Non-pigmented ciliary epithelial cell (primary cell): ENCODE measurements around the gene TIMM17A.

ENCODE experiments used
- DNase-seq: peaks from one replicate; pipeline ENCODE4 v3.0.0-alpha.2; 2010; ENCODE audit warnings: low read depth

TIMM17A gene

GRCh38 chr1:201984446-201984845 is 29.1 kb downstream of the TIMM17A start:
- no peak for DNase-seq

DNA sequence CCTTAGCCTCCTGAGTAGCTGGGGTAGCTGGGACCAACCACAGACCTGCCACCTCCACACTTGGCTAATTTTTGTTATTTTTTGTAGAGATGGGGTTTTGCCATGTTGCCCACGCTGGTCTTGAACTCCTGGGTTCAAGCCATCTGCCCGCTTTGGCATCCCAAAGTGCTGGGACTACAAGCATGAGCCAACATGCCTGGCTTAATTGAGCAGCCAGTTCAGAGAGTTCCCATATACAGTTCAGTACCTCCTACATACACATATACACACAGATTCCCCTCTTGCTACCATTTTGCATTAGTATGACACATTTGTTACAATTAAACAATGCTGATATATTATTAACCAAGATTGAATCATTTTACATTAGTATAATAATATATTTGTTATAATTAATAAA is 30.1 kb downstream of the TIMM17A start:
- no peak for DNase-seq

- DNase-seq: no peak
These were observed 33.3 kb downstream of the TIMM17A start for GRCh38 chr1:201988601-201989000.

- no peak for DNase-seq
These were observed 34.2 kb downstream of the TIMM17A start for GRCh38 chr1:201989354-201990128.

DNA sequence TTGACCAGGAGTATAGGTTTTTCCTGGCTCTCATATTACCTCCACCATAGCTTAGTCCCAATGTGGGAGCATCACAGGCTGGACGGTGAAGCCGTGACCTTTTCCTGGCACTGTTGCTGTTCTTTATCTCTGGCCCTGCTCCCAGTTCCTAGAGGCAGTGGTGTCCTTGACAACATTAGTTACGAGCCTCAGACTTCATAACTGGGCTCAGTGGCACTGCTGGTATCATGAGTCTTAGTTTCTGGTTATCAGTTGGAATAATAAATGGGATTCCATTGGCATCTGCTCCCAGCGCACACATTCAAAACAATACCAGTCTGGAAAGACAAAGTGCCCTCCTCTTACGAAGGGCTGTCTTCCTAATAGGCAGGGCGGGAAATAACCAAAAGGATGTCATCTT is 35.1 kb downstream of the TIMM17A start:
- no peak for DNase-seq

DNA sequence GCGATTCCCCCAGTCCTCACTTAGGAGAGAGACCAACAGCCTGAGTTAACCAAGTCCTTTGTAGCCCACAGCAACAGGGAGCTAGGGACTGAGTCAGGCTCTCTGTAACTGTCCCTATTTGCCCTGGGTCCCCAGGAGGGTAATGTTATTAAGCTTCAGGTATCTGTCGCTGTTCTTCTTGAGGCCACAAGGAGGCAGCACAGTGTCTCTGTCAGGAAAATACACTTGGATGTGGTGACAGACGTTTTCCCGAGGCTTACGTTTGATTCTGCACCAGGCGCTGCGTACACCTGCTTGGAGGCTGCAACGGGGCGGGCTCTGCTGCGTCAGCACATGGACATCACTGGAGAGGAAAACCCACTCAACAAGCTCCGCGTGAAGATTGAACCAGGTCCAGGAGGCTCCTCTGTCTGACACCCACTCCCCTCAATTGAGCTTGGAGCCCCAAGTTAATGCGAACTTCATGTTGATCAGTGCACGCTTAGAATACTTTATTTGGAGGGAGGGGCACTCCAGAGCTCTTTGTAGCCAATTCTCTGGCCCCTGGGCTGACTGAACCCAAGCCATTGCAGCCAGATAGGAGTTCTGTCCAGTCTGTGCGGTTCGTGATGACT is 44.4 kb downstream of the TIMM17A start:
- no peak for DNase-seq

DNA sequence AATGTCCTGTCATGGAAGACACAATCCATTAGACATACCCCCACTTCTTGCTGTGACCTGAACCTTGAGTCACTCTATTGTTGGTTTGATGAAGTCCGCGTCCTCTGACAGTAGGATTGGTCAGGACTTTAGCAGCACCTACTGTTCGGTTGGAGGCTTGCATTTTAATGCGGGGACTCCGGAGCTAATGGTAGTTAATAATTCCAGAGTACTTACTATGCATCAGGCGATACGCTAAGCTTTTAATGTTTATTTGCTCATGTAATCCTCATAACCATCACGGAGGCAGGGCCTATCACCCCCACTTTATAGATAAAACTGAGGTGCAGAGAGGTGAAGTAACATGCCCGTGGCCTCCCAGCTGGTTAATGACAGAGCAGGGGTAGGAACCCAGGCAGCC is 47.2 kb downstream of the TIMM17A start:
- no peak for DNase-seq

DNA sequence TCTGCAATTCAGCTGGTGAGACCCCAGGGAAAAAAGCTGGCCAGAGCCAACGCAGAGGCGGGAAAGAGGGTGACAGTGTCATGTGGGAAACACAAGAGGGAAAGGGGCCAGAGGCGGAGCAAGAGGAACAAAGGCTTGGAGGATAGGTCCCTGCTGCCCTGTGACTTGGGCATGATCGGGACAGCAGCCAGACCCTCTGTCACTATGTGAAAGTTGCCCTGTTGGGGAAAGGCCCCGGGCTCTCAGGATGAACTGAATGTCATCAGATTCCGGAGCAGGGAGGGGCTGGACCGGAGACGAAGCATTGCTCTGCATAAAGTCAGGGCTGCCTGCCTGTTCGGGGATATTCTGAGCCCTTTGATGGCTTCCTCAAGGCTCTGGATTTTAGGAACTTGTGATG is 49.4 kb downstream of the TIMM17A start:
- DNase-seq: no peak

- DNase-seq: no peak
These were observed 50.7 kb downstream of the TIMM17A start for GRCh38 chr1:202005958-202006357.

DNA sequence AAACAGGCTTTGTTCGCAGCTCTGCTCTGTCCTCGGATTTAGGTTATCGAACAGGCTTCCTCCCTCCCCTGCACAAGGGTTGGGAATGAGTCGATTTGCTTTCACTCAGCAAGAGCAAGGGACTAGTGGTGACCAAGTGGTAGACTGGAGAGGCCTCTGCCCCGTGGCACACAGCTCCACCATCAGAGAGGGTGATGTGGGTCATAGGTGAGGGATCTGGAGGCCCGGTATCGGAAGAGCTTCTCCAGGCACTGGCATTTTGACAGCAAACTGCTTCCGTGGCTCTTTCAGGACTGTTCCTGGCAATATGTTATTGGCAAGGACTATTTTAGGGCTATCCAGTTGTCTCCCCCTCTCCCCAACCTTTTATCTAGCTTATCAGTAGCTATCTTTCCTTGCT is 52.0 kb downstream of the TIMM17A start:
- no peak for DNase-seq

- DNase-seq: no peak
These were observed 52.6 kb downstream of the TIMM17A start for GRCh38 chr1:202007805-202008489.

- DNase-seq: no peak
These were observed 54.2 kb downstream of the TIMM17A start for GRCh38 chr1:202009326-202010179.

DNA sequence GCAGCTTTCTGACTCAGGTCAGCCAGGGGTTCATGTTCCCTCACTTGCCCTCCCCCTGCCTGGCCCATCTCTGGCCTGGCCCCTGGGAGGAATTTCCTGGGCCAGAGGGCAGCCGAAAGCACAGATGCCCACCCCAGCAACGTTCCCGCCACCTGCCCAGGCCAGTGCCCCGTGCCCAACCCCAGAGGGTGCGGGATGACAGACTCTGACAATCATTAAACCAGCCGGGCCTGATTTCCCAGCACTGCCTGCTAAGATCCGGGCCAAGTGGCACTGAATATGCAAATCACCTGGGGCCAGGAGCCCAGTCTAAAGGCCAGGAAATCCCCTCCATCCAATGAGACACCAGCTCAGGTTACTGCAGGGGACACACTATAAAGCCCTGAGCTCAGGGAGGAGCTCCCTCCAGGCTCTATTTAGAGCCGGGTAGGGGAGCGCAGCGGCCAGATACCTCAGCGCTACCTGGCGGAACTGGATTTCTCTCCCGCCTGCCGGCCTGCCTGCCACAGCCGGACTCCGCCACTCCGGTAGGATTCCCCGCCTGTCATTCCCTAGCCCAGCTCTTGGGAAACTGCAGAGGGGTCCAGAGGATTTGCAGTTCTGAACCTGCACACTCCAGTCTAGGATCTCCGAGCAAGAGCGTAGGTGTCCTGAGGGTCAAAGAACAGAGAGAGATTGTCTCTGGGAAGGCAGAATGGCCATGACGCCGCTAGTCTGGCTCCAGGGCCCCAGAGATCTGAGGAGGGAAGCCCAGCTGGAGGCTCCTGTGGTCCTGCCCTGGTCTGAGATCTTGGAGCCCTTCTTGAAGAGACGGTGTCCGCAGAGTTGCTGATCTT is 55.1 kb downstream of the TIMM17A start, which contains the start of gene ELF3:
Gene ELF3 (plus strand): TSS at position 408 of the 836 bp plus-strand sequence. CDS start 550 bp downstream, outside the sequence.
- DNase-seq: no peak

GRCh38 chr1:202011994-202012393 is 56.7 kb downstream of the TIMM17A start:
- DNase-seq: no peak

GRCh38 chr1:202012544-202013478 is 57.5 kb downstream of the TIMM17A start:
- DNase-seq: no peak

DNA sequence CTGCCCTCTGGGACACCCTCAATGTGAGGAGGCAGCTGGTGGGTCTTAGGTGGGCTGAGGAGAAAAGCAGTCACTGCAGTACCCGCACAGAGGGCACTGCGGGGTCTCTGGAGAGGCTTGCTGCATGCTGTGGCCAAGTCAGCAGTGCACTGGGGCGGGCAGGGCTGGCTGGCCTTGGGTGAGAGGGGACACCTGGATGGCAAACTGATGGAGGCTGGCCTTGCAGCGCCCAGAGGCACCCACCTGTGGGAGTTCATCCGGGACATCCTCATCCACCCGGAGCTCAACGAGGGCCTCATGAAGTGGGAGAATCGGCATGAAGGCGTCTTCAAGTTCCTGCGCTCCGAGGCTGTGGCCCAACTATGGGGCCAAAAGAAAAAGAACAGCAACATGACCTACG is 58.3 kb downstream of the TIMM17A start:
- no peak for DNase-seq

- no peak for DNase-seq
These were observed 58.8 kb downstream of the TIMM17A start for GRCh38 chr1:202014060-202014459.

- DNase-seq: no peak
These were observed 59.8 kb downstream of the TIMM17A start for GRCh38 chr1:202014915-202015661.

GRCh38 chr1:202015662-202015937 is 60.3 kb downstream of the TIMM17A start:
- DNase-seq: no peak
